Ishikawa (cell line): Measurements from ENCODE around the gene ANGEL2.

Experiments used
- CEBPB ChIP-seq: IDR thresholded peaks from 2 replicates; pipeline ENCODE4 v1.6.1; 2012
- CREB1 ChIP-seq: IDR thresholded peaks from 2 replicates; pipeline ENCODE4 v1.6.1; 2012; ENCODE audit warnings: low read depth
- EGR1 ChIP-seq: IDR thresholded peaks from 2 replicates; pipeline ENCODE4 v1.6.1; 2012
- EP300 ChIP-seq: IDR thresholded peaks from 2 replicates; pipeline ENCODE4 v1.6.1; 2012; ENCODE audit warnings: borderline replicate concordance
- RAD21 ChIP-seq: IDR thresholded peaks from 2 replicates; pipeline ENCODE4 v1.6.1; 2012; ENCODE audit warnings: low read depth
- REST ChIP-seq: IDR thresholded peaks from 2 replicates; pipeline ENCODE4 v1.6.1; 2012; ENCODE audit warnings: low read depth, mild to moderate bottlenecking
- TAF1 ChIP-seq: IDR thresholded peaks from 2 replicates; pipeline ENCODE4 v1.6.1; 2012; ENCODE audit warnings: low read depth, mild to moderate bottlenecking
- TEAD4 ChIP-seq: IDR thresholded peaks from 2 replicates; pipeline ENCODE4 v1.6.1; 2012
- YY1 ChIP-seq: IDR thresholded peaks from 2 replicates; pipeline ENCODE4 v1.6.1; 2012; ENCODE audit warnings: low read depth

GRCh38 chr1:212955098-212955497 lies 60.6 kb downstream of the ANGEL2 start:
- no peak for TF ChIP-seq EP300
- TF ChIP-seq TAF1 = no peak
- no peak for TF ChIP-seq CREB1
- TF ChIP-seq YY1 = no peak
- no peak for TF ChIP-seq CEBPB
- no peak for TF ChIP-seq TEAD4
- no peak for TF ChIP-seq RAD21
- TF ChIP-seq REST = no peak
- no peak for TF ChIP-seq EGR1
